Type B pancreatic cell (in vitro differentiated cells): ENCODE data around the gene DOP1B. TPM values are rescaled to one million over a fixed set of nuclear protein-coding genes. Genes with fewer than 3 reads are reported as not detected.
A peak's percentile ranks its signal among the peaks of the same experiment; 100 is the strongest.

Source experiments
- DNase-seq: peaks from one replicate; pipeline ENCODE4 v3.0.0; 2021; ENCODE audit warnings: mixed read lengths; ENCODE audit not compliant: unreplicated experiment; ENCODE audit errors: extremely low spot score
- H3K27ac Mint-ChIP-seq: 2 replicates; pipeline ENCODE4 v1.8.0; 2021; ENCODE audit warnings: mild to moderate bottlenecking, mixed read lengths
- H3K27me3 Mint-ChIP-seq: 2 replicates; pipeline ENCODE4 v1.8.0; 2021; ENCODE audit warnings: mixed read lengths
- H3K36me3 Mint-ChIP-seq: 2 replicates; pipeline ENCODE4 v1.8.0; 2021; ENCODE audit warnings: mixed read lengths
- H3K4me1 Mint-ChIP-seq: one replicate; pipeline ENCODE4 v1.8.0; 2021; ENCODE audit warnings: mixed read lengths; ENCODE audit not compliant: unreplicated experiment
- H3K4me3 Mint-ChIP-seq: 2 replicates; pipeline ENCODE4 v1.8.0; 2021; ENCODE audit warnings: mild to moderate bottlenecking, mixed read lengths
- H3K9me3 Mint-ChIP-seq: 2 replicates; pipeline ENCODE4 v1.8.0; 2021; ENCODE audit warnings: mixed read lengths
- total RNA-seq: library from RNA; stranded (reverse); gene quantifications from 2 replicates; pipeline ENCODE4 v1.2.1, GENCODE V29; 2021; ENCODE audit warnings: low replicate concordance
- TF ChIP-seq, protein P1 (sequence below): fragments of 200-600 bp; sonication (generic); conservative IDR thresholded peaks from 2 replicates; pipeline ENCODE4 v1.5.0; 2021; ENCODE audit warnings: antibody characterized with exemption, mild to moderate bottlenecking

The DOP1B gene
- total RNA-seq, 1 donor from 2014 or later, result 26.5 TPM

DNA sequence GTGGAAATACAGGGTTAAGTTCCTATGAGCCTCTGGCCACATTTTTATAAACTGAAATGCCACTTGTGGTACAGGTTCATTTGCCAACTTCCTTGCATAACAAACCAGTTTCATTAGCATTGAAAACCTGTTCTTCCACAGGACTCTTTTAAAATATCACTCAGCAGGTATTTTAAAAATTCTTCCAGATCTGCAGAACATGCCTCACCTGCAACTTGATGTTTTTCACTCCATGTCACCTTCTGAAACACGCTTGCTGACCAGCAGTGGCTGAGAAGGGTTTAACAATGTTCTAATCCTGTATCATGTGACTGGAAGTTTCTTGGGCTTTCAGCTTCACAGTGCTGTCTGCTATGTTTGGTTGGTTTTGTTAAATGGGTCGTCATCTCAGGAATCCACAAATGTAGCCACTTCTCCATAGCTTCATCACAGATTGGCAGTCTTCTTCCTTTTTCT, 39.3 kb upstream of the DOP1B start:
- DNase-seq, result no peak
- Mint-ChIP-seq H3K27ac (peak overlapping the region; percentile 21), H3K36me3 (no peaks in the 10 kb centered on the region), H3K27me3 (peaks cover 2% of the 10 kb centered on the region), H3K4me3 (no peak overlapping the region), H3K9me3 (peaks cover 5% of the 10 kb centered on the region), H3K4me1 (peaks cover 7% of the 10 kb centered on the region)
- TF ChIP-seq, protein P1, sequence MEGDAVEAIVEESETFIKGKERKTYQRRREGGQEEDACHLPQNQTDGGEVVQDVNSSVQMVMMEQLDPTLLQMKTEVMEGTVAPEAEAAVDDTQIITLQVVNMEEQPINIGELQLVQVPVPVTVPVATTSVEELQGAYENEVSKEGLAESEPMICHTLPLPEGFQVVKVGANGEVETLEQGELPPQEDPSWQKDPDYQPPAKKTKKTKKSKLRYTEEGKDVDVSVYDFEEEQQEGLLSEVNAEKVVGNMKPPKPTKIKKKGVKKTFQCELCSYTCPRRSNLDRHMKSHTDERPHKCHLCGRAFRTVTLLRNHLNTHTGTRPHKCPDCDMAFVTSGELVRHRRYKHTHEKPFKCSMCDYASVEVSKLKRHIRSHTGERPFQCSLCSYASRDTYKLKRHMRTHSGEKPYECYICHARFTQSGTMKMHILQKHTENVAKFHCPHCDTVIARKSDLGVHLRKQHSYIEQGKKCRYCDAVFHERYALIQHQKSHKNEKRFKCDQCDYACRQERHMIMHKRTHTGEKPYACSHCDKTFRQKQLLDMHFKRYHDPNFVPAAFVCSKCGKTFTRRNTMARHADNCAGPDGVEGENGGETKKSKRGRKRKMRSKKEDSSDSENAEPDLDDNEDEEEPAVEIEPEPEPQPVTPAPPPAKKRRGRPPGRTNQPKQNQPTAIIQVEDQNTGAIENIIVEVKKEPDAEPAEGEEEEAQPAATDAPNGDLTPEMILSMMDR, result no peak

DNA sequence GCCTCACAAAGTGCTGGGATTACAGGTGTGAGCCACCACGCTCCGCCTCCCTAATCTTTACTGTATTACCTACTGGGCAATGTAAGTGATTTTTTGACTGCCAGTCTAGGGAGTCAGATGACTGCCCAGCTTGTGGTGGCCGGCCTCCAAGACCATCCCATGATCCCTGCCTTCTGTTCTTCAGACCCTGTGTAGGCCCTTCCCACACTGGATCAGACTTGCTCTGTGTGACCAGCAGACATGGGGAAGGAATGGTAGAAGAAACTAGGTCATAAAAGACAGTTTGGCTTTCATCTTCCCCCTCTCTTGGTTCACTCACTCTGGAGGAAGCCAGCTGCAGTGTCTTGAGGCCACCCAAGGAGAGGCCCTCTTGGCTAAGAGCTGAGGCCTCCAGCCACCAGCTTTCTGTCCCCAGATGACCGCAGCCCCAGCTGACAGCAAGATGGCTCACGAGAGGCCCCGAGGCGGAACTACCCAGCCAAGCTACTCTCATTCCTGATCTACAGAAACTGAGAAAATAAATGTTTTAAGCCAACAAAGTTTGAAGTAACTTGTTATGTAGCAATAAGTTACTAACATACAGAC, 36.2 kb upstream of the DOP1B start:
- no peaks in the 10 kb centered on the region for H3K36me3 Mint-ChIP-seq
- H3K27ac Mint-ChIP-seq, result no peak overlapping the region
- peaks cover 5% of the 10 kb centered on the region for H3K9me3 Mint-ChIP-seq
- TF ChIP-seq, protein P1, result no peak
- peaks cover 1% of the 10 kb centered on the region for H3K4me1 Mint-ChIP-seq
- H3K4me3 Mint-ChIP-seq, result no peak overlapping the region
- DNase-seq, result no peak
- no peaks in the 10 kb centered on the region for H3K27me3 Mint-ChIP-seq

DNA sequence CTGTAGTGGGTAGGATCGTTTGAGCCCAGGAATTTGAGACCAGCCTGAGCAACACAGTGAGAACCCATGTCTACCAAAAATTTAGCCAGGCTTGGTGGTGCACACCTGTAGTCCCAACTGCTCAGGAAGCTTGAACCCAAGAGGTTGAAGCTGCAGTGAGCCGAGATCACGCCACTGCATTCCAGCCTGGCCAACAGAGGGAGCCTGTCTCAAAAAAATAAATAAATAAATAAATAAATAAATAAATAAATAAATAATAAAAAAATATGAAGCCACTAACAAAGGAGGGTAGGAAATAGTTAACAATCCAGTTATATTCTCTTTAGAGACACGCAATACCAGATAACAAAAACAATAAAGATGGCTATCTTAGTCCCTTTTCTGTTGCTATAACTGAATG, 33.6 kb upstream of the DOP1B start:
- Mint-ChIP-seq H3K4me1 (peaks cover 11% of the 10 kb centered on the region), H3K4me3 (no peak overlapping the region), H3K27me3 (peaks cover 3% of the 10 kb centered on the region), H3K27ac (no peak overlapping the region), H3K9me3 (peaks cover 5% of the 10 kb centered on the region), H3K36me3 (no peaks in the 10 kb centered on the region)
- no peak for DNase-seq
- TF ChIP-seq, protein P1, result peak; percentile 68

DNA sequence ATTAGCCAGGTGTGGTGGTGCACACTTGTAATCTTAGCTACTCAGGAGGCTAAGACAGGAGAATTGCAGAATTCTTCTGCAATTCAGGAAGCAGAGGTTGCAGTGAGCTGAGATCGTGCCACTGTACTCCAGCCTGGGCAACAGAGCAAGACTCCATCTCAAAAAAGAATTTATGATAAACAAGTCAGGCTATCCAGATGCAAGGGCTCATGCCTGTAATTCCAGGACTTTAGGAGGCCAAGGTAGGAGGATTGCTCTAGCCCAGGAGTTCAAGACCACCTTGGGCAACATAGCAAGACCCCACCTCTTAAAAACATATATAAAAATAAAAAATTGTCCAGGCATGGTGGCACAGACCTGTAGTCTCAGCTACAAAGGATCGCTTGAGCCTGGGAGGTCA, 32.2 kb upstream of the DOP1B start:
- peaks cover 5% of the 10 kb centered on the region for H3K9me3 Mint-ChIP-seq
- TF ChIP-seq, protein P1, result no peak
- H3K36me3 Mint-ChIP-seq, result no peaks in the 10 kb centered on the region
- DNase-seq, result no peak
- peaks cover 20% of the 10 kb centered on the region for H3K4me1 Mint-ChIP-seq
- H3K27ac Mint-ChIP-seq, result no peak overlapping the region
- no peak overlapping the region for H3K4me3 Mint-ChIP-seq
- H3K27me3 Mint-ChIP-seq, result peaks cover 10% of the 10 kb centered on the region

DNA sequence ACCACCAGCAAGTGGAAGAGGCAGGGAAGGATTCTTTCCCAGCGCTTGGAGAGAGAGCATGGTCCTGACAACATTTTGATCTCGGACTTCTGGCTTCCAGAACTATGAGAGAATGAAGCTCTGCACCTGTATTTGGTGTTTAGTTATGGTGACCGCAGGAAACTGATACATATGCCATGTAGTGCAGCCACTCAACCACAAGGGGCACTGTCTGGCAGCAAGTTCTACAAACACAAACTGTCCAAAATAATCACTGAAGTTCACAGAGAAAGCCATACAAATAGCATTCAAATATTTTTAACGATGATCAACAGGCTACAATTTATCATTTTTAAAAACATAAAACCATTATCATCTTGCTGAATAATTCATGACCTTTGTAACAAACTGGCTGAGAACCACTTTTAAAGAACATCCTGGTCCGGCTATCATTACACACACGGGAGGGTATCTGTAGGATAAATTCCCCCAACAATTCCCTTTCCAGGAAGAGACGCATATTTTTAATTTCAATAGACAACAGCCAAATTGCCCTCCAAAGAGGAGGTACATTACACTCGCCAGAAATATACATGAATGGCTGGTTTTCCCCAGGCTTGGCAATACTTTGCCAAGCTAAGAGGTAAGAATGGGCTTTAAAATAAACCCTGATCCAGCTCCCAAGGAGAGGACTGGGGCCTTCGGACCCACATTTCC, 31.0 kb upstream of the DOP1B start:
- H3K27ac Mint-ChIP-seq, result peak overlapping the region; percentile 82

More for the DNA sequence above, 31.0 kb upstream of the DOP1B start:
- no peak for DNase-seq
- TF ChIP-seq, protein P1, result peak; percentile 92
- Mint-ChIP-seq H3K36me3 (no peaks in the 10 kb centered on the region), H3K4me3 (peak overlapping the region; percentile 54), H3K27me3 (peaks cover 16% of the 10 kb centered on the region), H3K4me1 (peaks cover 26% of the 10 kb centered on the region), H3K9me3 (peaks cover 5% of the 10 kb centered on the region)
